ENCODE results near the gene NOS3. TPM values are rescaled to one million over a fixed set of nuclear protein-coding genes. Genes with fewer than 3 reads are reported as not detected.

The NOS3 gene
- total RNA-seq, 1 experiment from 2014 or later = 0.71 TPM

GRCh38 chr7:151047976-151048815 is 57.4 kb downstream of the NOS3 start, which contains the start of gene ASIC3:
ASIC3 (plus strand) TSS chr7:151048531; CDS start chr7:151048886, 355 bp downstream.
- Mint-ChIP-seq H3K4me3 (ENCODE audit: low read depth, unreplicated experiment) (no peak within 1 kb of the TSS), H3K9me3 (ENCODE audit: low read depth, unreplicated experiment) (no peaks in the 10 kb centered on the region), H3K36me3 (ENCODE audit: insufficient read depth, unreplicated experiment) (peaks cover 5% of the 10 kb centered on the region), H3K27ac (ENCODE audit: unreplicated experiment) (no peak within 1 kb of the TSS), H3K27me3 (ENCODE audit: unreplicated experiment) (no peaks in the 10 kb centered on the region), H3K4me1 (ENCODE audit: low read depth, unreplicated experiment) (no peaks in the 10 kb centered on the region)
- intact Hi-C loops (cut with micrococcal nuclease; ENCODE audit: unreplicated experiment) = no loop called here
- no peak for DNase-seq
- no peak for TF ChIP-seq CTCF (IDR thresholded peaks at IDR 0.05; ENCODE audit: unreplicated experiment)
- CTCF ChIA-PET = interaction anchor here (0.7 kb wide), 1 partner anchor 52 kb away, joined by 5 read pairs; no protein-coding TSS in a partner anchor
- no TSS peak for BruUV-seq (replicated peaks)

- DNase-seq = no peak
- intact Hi-C loops (cut with micrococcal nuclease; ENCODE audit: unreplicated experiment) = no loop called here
- TF ChIP-seq CTCF (IDR thresholded peaks at IDR 0.05; ENCODE audit: unreplicated experiment) = no peak
- H3K9me3 Mint-ChIP-seq (ENCODE audit: low read depth, unreplicated experiment) = no peaks in the 10 kb centered on the region
- no peak overlapping the region for H3K4me3 Mint-ChIP-seq (ENCODE audit: low read depth, unreplicated experiment)
- BruUV-seq (replicated peaks) = no TSS peak
- CTCF ChIA-PET = interaction anchor here (0.7 kb wide), 1 partner anchor 53 kb away, joined by 5 read pairs; no protein-coding TSS in a partner anchor
- H3K27me3 Mint-ChIP-seq (ENCODE audit: unreplicated experiment) = no peaks in the 10 kb centered on the region
- H3K27ac Mint-ChIP-seq (ENCODE audit: unreplicated experiment) = no peak overlapping the region
- H3K36me3 Mint-ChIP-seq (ENCODE audit: insufficient read depth, unreplicated experiment) = peaks cover 7% of the 10 kb centered on the region
- no peaks in the 10 kb centered on the region for H3K4me1 Mint-ChIP-seq (ENCODE audit: low read depth, unreplicated experiment)
Observed at GRCh38 chr7:151048911-151049463, 58.2 kb downstream of the NOS3 start.

- CTCF ChIA-PET = interaction anchor here (1.3 kb wide), 1 partner anchor 8 kb away, joined by 3 read pairs; the partner anchor contains the start of gene SLC4A2
- Mint-ChIP-seq H3K4me3 (ENCODE audit: low read depth, unreplicated experiment) (no peak overlapping the region), H3K36me3 (ENCODE audit: insufficient read depth, unreplicated experiment) (peaks cover 4% of the 10 kb centered on the region), H3K9me3 (ENCODE audit: low read depth, unreplicated experiment) (no peaks in the 10 kb centered on the region), H3K27me3 (ENCODE audit: unreplicated experiment) (no peaks in the 10 kb centered on the region), H3K4me1 (ENCODE audit: low read depth, unreplicated experiment) (no peaks in the 10 kb centered on the region), H3K27ac (ENCODE audit: unreplicated experiment) (no peak overlapping the region)
- TF ChIP-seq CTCF (IDR thresholded peaks at IDR 0.05; ENCODE audit: unreplicated experiment) = no peak
- intact Hi-C loops (cut with micrococcal nuclease; ENCODE audit: unreplicated experiment) = no loop called here
- BruUV-seq (replicated peaks) = no TSS peak
- no peak for DNase-seq
Observed at GRCh38 chr7:151051108-151051507, 60.3 kb downstream of the NOS3 start.

- intact Hi-C loops (cut with micrococcal nuclease; ENCODE audit: unreplicated experiment) = no loop called here
- H3K27me3 Mint-ChIP-seq (ENCODE audit: unreplicated experiment) = no peaks in the 10 kb centered on the region
- CTCF ChIA-PET = interaction anchor here (0.6 kb wide), 1 partner anchor 42 kb away, joined by 3 read pairs; no protein-coding TSS in a partner anchor
- no peak overlapping the region for H3K4me3 Mint-ChIP-seq (ENCODE audit: low read depth, unreplicated experiment)
- no TSS peak for BruUV-seq (replicated peaks)
- H3K36me3 Mint-ChIP-seq (ENCODE audit: insufficient read depth, unreplicated experiment) = peaks cover 19% of the 10 kb centered on the region
- no peak overlapping the region for H3K27ac Mint-ChIP-seq (ENCODE audit: unreplicated experiment)
- TF ChIP-seq CTCF (IDR thresholded peaks at IDR 0.05; ENCODE audit: unreplicated experiment) = no peak
- no peaks in the 10 kb centered on the region for H3K9me3 Mint-ChIP-seq (ENCODE audit: low read depth, unreplicated experiment)
- peaks cover 9% of the 10 kb centered on the region for H3K4me1 Mint-ChIP-seq (ENCODE audit: low read depth, unreplicated experiment)
- DNase-seq = no peak
Observed at GRCh38 chr7:151053096-151053495, 62.3 kb downstream of the NOS3 start.

Measured in Calu3 (cell line).